Smooth muscle cell of the coronary artery (primary cell): ENCODE data around the gene STBD1. TPM values are rescaled to one million over a fixed set of nuclear protein-coding genes. Genes with fewer than 3 reads are reported as not detected.

Experiments
- total RNA-seq: library from RNA; depleted of rRNA; stranded (reverse); fragments of >200 nt; gene quantifications from 2 replicates; pipeline ENCODE4 v1.2.3, GENCODE V29; 2014; ENCODE audit warnings: low replicate concordance

The STBD1 gene
- total RNA-seq, result 2.5 and 4.5 TPM in 2 replicates

GRCh38 chr4:76305971-76306881 lies at the start of gene STBD1:
Gene STBD1 (plus strand): TSS chr4:76306733. CDS start chr4:76306770, 37 bp downstream.

Other genes with a start within 250 kb of the STBD1 start
- gene ART3, start 232.0 kb upstream of the STBD1 start, total RNA-seq, result not detected in 2 replicates
- gene NUP54, start 158.3 kb upstream of the STBD1 start, total RNA-seq, result 42.5 and 54.3 TPM in 2 replicates
- gene SCARB2, start 92.9 kb upstream of the STBD1 start, total RNA-seq, result 242 and 693 TPM in 2 replicates
- gene FAM47E, start 55.0 kb upstream of the STBD1 start, total RNA-seq, result 0.45 and 1.9 TPM in 2 replicates
- 0.23 TPM in 1 of 2 replicates, not detected in the other for gene CCDC158, start 114.4 kb downstream of the STBD1 start, total RNA-seq
- 1.1 and 25.0 TPM in 2 replicates for gene SHROOM3, start 128.5 kb downstream of the STBD1 start, total RNA-seq